ENCODE data around the gene ZBP1.

The ZBP1 gene

DNA sequence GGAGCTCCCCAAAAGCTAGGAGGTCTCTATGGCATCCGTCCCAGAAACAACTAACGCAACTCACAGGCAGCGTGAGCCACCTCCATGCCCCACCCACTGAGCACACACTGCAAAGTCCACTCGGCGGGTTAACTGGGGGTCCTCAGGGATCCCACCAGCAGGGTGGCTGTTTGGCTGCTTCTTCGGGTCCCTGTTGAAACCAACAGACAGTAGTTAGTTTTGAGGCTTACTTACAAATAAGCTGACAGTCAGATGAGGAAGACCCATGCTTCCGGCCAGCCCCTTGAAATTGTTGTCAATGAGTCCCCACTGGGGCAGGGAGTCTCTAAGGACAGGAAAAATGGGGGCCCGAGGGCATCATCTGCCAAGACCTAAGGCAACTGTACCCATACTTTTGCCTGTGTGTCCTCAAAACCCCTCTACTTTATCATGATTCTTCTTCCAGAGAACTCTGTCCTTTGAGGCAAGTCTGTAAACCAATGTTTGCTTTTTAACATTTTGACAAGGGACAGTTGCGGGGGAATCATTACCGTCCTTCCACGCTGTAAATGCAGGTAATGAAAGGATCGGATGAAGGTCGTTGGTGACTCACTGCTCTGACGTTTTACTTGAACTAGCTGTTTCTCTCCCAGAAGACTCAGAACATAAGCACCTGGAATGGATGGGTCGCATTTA lies 61.5 kb downstream of the ZBP1 start:
- no peak for DNase-seq (ENCODE audit: low read depth in 3 of 3)

DNA sequence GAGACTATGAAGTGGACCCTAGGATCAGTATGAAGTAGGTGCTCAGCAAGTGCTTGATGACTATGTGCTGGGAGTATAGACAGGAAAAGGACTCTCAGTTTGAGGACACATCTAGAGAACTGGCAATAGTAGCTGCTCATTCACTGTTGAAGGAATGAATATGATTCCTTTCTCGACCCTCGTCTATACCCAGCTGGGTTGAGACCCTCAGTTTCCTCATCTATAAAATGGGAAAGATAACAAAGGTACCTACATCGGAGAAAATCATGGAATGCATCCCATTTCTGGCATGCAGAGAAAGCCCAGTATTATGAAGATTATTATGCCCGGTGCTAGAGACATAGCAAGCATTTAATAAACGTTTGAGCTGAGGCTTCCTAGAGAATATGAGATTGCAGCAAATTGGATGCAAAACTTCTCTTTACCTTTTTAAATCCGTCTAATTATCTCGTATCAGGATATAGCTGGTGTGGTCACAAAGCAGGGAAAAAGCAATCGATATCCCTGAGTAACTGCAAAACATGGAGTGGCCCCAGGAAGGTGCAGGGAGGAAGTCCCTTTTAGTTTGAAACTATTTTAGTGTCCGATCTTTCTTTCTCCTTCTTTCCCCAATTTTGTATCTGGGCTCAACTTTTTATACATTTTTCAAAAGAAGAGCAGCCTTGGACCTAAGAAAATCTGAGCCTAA lies 62.2 kb downstream of the ZBP1 start:
- DNase-seq (ENCODE audit: low read depth in 3 of 3): no peak

DNA sequence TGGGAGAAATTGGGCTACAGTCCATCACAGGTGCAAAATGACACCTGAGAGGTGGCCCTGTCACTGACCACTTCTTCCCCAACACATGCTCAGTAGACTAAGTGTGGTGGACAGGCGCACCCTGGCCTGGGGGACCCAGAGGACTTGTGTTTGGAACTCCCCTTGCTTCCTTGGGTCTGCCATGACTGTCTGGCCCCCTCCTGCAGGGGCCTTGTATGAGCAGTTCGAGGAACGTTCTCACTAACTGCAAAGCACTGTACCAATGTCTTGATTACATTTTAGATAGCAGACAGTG lies 63.3 kb downstream of the ZBP1 start:
- no peak for DNase-seq (ENCODE audit: low read depth in 3 of 3)

DNA sequence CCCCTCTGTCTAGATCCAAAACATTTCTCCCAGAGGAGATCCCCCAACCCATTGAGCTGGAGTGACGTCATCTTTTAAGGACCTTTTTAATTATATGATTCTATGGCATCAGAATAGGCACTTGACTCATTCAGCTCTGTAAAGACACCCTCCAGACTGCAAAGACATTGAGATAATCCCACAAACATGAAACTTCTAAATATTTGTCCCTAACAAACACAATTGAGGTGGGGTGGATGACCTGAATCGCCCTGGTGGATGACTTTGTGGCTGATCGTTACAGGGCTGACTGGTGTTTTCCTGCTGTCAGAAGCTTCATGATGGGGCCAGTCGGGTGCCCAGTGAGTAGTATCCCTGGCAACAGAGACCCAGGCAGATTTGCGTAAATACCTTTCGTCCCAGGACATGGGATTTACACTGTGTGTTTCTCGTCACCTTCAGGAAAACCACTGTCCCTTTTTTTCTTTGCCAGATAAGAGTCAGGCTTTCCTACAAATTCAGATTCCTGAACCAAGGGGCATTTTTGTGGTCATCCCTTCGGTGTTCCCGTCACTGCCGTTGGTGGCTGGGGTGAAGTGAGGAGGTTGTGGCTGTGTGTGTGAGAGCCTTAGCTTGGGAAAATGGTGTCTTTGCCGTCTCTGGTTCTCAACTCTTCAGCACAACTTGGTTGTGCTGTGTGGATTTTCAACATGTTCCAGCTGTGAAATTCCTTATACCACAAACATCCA lies 64.6 kb downstream of the ZBP1 start:
- DNase-seq (ENCODE audit: low read depth in 3 of 3): no peak

Measured in stimulated activated CD4-positive, alpha-beta T cell treated with anti-CD3 and anti-CD28 coated beads, TNF-alpha, amount 100 ng/mL, for 24 hours (primary cell).